Measurements from ENCODE around the gene EEF2K.
A peak's percentile ranks its signal among the peaks of the same experiment; 100 is the strongest.
"Not testable (repeated sequence)": the region's sequence is repeated elsewhere in the genome, so short reads cannot be mapped to it uniquely, and the experiment has no call there.

Gene EEF2K

GRCh38 chr16:22297114-22297870 is 91.2 kb downstream of the EEF2K start, which contains the start of gene POLR3E:
POLR3E (plus strand) TSS chr16:22297409; CDS start chr16:22302969, 5,560 bp downstream.
- DNase-seq: peak; percentile 95

DNA sequence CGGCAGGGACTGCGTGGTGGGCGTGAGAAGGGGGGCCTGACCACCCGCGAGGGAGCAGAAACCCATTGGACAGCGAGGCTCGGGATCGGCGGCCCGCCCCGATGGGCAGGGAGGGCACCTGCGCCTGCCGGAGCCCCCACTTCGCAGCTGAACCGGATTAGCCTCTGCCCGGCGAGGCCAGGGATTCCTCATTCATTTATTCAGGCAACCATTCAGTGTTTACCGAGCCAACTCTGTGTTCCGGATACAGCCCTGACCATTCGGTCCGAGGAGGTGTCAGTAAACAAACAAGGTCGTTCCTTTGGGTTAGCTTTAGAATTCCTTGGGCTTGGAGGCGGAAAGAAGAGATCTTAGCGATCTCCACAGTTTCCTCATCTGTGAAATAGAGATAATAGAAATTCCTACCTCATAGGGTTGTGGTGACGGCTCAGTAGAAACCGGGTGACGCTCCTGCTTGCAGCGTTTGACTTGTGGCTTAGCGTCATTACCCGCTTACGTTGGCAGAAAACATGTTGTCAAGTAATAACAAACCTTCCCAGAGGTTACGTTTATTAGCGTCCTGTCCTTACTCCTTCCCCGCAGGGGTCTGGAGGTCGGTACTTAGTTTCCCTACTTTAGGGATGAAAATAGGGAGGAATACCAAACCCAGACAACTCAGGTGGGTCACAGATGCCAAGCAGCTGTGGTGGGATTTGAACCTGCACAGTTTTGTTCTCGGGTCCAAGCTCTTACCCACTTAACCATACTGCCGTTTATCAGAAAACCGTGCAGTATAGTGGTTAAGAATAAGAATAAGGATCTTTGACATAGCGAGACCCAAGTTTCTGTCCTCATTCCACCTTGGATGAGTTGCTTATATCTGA is 92.0 kb downstream of the EEF2K start:
- peak; percentile 95 for DNase-seq

GRCh38 chr16:22299036-22299435 is 93.0 kb downstream of the EEF2K start:
- DNase-seq: no peak

DNA sequence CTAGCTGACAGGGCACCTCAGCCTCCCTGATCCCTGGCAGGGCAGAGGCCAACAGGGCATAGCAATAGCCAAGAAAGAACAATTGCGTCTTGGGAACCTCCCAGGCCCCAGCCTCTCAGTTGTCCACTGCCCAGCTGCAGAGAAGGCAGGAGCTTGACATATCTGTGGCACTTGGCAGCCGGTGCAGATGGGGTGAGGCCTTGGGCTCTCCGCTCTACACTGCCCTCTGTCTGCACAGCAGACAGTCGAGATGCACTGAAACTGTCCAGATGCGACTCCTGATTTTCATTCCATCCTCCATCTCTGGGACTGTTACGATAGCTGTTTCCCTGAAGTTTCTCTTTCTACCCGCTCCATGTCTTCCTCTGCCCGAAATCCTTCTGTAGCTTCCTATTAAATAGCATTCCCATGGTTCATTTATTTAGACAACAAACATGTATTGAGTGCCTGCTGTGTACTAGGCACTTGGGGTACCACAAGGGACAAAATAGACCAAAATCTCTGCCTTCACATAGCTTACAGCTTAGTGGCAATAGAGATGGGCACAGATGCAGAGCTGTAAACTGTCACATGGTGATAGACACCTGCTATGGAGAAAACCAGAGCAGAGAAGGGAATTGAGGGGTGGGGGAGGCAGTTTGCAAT is 94.5 kb downstream of the EEF2K start:
- DNase-seq: peak; percentile 66

DNA sequence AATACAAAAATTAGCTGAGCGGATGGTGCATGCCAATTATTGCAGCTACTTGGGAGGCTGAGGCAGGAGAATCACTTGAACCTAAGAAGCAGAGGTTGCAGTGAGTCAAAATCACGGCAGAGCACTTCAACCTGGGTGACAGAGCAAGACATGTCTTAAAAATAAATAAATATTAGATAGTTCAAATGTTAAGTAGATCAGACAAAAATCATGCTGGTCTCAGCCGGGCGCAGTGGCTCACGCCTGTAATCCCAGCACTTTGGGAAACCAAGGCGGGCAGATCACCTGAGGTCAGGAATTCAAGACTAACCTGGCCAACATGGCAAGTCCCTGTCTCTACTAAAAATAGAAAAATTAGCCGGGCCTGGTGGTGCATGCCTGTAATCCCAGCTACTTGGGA is 95.3 kb downstream of the EEF2K start:
- DNase-seq: not testable (repeated sequence)

GRCh38 chr16:22302776-22303363 is 96.8 kb downstream of the EEF2K start:
- DNase-seq: no peak

DNA sequence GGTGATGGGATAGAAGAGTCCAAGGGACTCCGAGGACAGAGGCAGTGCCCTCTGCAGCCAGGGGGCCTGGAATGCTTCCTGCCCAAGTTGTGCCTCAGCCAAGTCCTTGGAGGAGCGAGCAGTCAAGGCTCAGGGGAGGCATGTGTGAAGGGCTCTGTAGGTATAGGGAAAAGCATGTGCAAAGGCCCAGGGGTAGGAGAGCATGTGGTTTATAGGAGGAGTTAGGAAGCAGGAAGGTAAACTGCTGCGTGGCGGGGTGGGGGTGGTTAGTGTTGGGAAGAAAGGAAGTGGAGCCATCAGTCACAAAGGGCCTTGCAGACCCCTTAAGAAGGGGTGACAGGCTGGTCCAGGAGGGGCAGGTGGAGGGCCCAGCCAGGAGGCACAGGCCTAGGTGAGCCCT is 98.3 kb downstream of the EEF2K start:
- DNase-seq: no peak

GRCh38 chr16:22306788-22307187 is 100.7 kb downstream of the EEF2K start:
- DNase-seq: no peak

GRCh38 chr16:22307838-22308237 is 101.8 kb downstream of the EEF2K start:
- no peak for DNase-seq

GRCh38 chr16:22308824-22309520 is 102.9 kb downstream of the EEF2K start:
- no peak for DNase-seq

GRCh38 chr16:22311520-22311919 is 105.4 kb downstream of the EEF2K start:
- no peak for DNase-seq

DNA sequence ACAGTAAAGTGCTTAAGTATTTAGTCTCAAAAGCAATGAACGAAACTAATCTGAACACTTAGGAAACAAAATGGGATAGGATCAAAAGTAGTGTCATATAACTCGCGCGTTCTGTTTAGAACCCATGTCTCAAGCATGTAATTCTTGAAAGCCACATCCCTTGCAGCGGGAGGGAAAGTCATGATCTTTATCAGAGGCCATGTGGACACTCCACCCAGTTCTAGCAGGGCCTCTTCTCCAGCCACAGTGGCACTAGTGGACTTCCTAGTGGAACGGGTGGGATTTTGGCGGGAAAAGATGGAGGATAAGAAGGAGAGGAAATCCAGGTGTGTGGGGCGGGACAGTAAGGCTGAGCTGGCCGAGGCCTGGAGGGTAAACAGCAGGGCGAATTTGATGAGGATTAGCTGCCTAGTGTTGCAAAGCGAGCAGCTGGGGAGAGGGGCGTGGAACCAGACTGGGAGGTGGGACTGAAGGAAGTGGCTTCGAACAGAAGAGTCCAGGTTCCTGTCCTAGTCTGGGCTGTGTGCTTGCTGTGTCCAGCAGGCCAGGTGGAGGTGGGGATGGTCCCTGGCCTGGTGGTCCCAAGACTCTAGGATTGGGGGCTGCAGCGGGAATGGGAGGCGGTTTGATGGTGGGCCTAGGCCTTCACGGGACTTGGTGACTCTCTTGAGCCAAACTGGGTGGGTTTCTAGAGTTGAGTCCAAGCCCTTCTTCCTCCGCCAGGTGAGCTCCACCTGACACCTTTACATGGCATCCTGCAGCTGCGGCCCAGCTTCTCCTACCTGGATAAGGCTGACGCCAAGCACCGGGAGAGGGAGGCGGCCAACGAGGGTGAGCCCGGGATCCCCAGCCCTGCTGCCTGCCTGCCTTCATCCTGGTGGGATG is 107.1 kb downstream of the EEF2K start:
- no peak for DNase-seq

DNA sequence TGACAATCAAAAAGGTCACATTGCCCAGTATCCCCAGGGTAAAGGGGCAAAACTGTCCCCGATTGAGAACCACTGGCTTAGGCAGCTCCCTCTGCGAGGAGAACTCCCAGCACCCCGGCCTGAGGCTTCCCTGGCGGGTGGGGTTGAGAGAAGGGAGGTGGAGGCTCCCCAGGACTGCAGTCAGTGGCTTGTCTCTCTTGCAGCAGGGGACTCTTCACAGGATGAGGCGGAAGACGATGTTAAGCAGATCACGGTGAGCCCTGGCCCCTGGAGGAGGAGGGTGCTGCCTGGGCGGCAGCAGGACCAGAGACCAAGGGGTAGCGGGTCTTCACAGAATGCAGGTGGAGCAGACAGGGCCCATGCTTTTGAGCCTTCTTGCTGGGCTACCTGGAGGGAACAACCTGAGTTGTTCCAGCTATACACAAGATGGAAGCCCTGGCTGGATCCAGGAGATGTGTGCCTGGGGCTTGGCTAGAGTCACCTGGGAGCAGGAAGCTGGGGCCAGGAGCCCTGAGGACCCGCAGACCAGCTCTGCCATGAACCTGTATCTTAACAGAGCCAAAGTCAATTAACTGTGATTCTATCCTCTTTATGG is 107.9 kb downstream of the EEF2K start:
- no peak for DNase-seq

DNA sequence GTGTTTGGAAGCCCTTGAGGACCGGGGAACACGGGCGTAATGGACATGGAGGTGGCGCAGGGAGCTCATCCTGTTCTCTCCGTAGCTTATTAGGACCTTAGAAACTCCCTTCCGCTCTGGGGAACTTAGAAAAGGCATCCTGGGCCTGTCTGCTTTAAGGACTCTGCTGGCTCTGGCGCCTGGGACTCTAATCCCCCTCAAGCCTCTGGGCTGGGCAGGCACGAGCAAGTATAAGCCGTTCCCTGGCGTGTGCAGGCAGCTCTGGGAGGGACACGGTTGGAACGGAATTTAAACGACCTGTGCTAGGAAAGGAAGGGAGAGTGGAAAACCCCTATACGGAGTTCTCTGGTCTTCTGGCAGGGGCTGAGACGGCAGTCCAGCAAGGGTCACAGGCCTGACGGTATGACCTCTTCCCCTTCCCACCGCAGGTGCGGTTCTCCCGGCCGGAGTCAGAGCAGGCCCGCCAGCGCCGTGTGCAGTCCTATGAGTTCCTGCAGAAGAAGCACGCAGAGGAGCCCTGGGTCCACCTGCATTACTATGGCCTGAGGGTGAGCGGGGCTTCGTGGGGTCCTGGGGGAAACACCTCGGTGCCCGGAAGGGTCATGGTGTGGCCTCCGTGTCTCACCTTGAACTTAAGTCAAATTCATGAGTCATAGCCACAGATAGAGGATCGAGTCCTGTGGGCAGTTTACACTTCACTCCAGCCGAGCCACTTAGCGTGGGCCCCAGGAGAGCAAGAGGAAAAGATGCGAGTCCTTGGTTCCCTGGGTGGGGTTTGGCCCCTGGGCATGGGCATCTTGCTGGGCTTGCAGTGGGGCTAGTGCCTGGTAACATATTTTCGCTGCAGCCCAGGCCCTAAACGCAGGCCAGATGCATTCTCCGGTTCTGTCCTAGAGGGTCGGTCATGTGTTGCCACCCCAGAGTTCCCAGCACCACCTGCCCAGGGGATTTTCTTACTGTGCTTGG is 108.9 kb downstream of the EEF2K start:
- no peak for DNase-seq

GRCh38 chr16:22315979-22316378 is 109.9 kb downstream of the EEF2K start:
- DNase-seq: no peak

- DNase-seq: no peak
Measured at GRCh38 chr16:22316411-22316811, 110.3 kb downstream of the EEF2K start.

DNA sequence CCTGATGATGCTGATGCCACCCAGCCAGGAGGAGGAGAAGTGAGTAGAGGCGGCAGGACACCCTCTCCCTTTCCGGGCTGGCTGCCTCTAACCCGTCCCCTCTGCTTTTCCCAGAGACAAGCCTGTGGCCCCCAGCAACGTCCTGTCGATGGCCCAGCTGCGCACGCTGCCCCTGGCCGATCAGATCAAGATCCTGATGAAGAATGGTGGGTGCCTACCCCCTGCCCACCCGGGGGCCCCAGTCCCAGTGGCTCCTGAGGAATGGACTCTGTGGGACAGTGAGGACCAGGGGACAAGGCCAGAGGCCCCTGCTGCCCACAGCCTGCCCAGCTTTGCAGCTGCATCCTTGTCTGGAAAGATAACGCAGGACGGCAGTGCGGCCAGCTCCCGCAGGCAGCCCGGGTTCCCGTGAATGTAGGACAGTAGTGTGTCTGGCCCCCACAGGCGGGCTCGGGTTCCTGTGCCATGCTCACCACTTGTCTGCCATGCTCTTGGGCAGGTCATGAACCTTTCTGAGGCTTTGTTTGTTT is 111.0 kb downstream of the EEF2K start:
- DNase-seq: no peak

DNA sequence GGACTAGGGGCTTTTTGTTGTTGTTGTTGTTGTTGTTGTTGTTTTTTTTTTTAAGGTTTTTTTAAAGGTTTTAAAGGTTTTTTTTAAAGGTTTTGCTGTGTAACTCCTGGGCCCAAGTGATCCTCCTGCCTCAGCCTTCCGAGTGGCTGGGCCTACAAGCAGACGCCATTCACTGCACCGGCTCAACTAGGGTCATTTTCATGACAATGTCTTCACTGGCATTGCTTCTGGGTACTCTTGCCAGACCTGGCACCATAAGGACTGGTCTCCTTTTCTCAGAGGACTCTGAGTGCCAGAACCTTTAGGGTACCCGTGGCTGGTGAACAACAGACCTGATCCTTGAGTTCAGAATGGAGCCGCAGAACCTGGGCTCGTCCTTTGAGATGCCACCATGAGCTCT is 111.5 kb downstream of the EEF2K start:
- no peak for DNase-seq

- peak; percentile 28 for DNase-seq
Measured at GRCh38 chr16:22318690-22319358, 112.7 kb downstream of the EEF2K start.

All from HCEC 1CT (cell line).